ENCODE data around the gene CEACAM6. TPM values are rescaled to one million over a fixed set of nuclear protein-coding genes. Genes with fewer than 3 reads are reported as not detected.

Gene CEACAM6
- total and polyA plus RNA-seq, 10 donors = 0.27 to 14.8 (median 1.0) TPM

- intact Hi-C loops (cut with DNase I; ENCODE audit: low total_unique reads) = no loop called here
- peak overlapping the region in 6 of 8 donors; percentile 75 to 96 (median 89) for H3K27ac ChIP-seq
- no peaks in the 10 kb centered on the region for H3K9me3 ChIP-seq
- H3K27me3 ChIP-seq (replicated peaks in 1 of 7) = peaks cover 0 to 20% (median 0%) of the 10 kb centered on the region in 7 donors
- peaks cover 0 to 8% (median 0%) of the 10 kb centered on the region in 6 donors for H3K36me3 ChIP-seq
- H3K4me3 ChIP-seq = peak overlapping the region in 1 of 8 donors; percentile 55
- 87 to 94% (median 90%) methylated on average over 2 to 3 of the region's 3 CpGs for WGBS, 5 donors
- H3K4me1 ChIP-seq = peaks cover 0 to 75% (median 28%) of the 10 kb centered on the region in 6 donors
- TF ChIP-seq POLR2AphosphoS5 (IDR thresholded peaks at IDR 0.05) = no peak
- no peak for TF ChIP-seq POLR2A (IDR thresholded peaks at IDR 0.05)
- TF ChIP-seq, protein P1, sequence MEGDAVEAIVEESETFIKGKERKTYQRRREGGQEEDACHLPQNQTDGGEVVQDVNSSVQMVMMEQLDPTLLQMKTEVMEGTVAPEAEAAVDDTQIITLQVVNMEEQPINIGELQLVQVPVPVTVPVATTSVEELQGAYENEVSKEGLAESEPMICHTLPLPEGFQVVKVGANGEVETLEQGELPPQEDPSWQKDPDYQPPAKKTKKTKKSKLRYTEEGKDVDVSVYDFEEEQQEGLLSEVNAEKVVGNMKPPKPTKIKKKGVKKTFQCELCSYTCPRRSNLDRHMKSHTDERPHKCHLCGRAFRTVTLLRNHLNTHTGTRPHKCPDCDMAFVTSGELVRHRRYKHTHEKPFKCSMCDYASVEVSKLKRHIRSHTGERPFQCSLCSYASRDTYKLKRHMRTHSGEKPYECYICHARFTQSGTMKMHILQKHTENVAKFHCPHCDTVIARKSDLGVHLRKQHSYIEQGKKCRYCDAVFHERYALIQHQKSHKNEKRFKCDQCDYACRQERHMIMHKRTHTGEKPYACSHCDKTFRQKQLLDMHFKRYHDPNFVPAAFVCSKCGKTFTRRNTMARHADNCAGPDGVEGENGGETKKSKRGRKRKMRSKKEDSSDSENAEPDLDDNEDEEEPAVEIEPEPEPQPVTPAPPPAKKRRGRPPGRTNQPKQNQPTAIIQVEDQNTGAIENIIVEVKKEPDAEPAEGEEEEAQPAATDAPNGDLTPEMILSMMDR (IDR thresholded peaks at IDR 0.05 in 8 of 11, conservative IDR thresholded peaks at IDR 0.05 in 3 of 11) = no peak
- no peak for DNase-seq
Measured at GRCh38 chr19:41807176-41807575, 51.8 kb downstream of the CEACAM6 start.

DNA sequence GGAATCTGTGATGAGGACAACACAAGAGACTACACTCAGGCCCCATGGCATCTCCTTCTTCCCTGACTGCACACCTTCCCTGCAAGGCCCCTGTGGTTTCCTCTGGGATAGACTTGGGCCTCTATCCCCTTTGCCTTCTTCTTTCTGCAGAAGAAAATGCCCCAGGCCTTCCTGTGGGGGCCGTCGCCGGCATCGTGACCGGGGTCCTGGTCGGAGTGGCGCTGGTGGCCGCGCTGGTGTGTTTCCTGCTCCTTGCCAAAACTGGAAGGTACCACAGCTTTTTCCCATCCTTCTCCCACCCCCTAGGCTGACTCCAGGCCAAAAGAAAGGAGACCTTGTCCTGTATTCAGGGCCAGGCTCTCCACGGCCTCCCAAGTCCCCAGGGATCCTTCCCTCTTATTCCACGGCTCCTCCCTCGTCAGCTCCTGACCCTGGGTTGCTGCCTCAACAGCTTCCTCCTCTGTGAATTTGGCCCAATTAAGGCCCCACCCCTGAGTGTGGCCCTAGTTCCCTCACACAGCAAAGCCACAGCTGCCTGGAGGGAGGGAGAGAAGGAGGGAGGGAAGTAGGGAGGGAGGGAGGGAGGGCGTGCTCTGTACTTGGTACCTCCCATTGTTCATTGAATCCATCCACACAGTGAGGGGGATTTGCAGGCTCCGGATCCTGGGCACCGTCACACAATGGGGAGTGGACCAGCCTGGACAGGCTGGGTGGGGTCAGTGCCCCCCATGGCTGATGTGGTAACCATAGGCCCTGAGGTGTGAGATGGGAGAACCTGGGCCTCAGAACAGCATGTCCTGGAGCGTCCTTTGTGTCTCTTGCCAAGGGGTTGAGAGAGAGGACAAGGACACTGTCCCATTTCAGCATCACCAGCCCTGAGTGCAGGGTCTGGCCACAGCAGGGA lies 53.6 kb downstream of the CEACAM6 start:
- Histone ChIP-seq H3K36me3 (peaks cover 0 to 8% (median 0%) of the 10 kb centered on the region in 6 donors), H3K27ac (peak overlapping the region in 7 of 8 donors; percentile 67 to 96 (median 84)), H3K27me3 (replicated peaks in 1 of 7) (peaks cover 0 to 20% (median 0%) of the 10 kb centered on the region in 7 donors), H3K4me3 (peak overlapping the region in 3 of 8 donors; percentile 8 to 55 (median 9)), H3K9me3 (no peaks in the 10 kb centered on the region), H3K4me1 (peaks cover 0 to 63% (median 20%) of the 10 kb centered on the region in 6 donors)
- WGBS, 5 donors = 37 to 60% (median 47%) methylated on average over 14 to 16 of the region's 16 CpGs
- TF ChIP-seq POLR2A (IDR thresholded peaks at IDR 0.05) (no peak), POLR2AphosphoS5 (IDR thresholded peaks at IDR 0.05) (peak in 2 of 3 donors; percentile 35 to 61)
- intact Hi-C loops (cut with DNase I; ENCODE audit: low total_unique reads) = no loop called here
- peak; percentile 87 for DNase-seq

- no peak for TF ChIP-seq POLR2AphosphoS5 (IDR thresholded peaks at IDR 0.05)
- no peak for TF ChIP-seq POLR2A (IDR thresholded peaks at IDR 0.05)
- TF ChIP-seq, protein P1 (IDR thresholded peaks at IDR 0.05 in 8 of 11, conservative IDR thresholded peaks at IDR 0.05 in 3 of 11) = no peak
- H3K36me3 ChIP-seq = peaks cover 0 to 8% (median 0%) of the 10 kb centered on the region in 6 donors
- peaks cover 0 to 49% (median 14%) of the 10 kb centered on the region in 6 donors for H3K4me1 ChIP-seq
- H3K27me3 ChIP-seq (replicated peaks in 1 of 7) = peaks cover 0 to 20% (median 0%) of the 10 kb centered on the region in 7 donors
- DNase-seq = peak; percentile 76
- intact Hi-C loops (cut with DNase I; ENCODE audit: low total_unique reads) = no loop called here
- no peaks in the 10 kb centered on the region for H3K9me3 ChIP-seq
- 48 to 68% (median 59%) methylated on average over 4 of the region's 4 CpGs for WGBS, 5 donors
- H3K27ac ChIP-seq = peak overlapping the region in 7 of 8 donors; percentile 76 to 96 (median 84)
- H3K4me3 ChIP-seq = peak overlapping the region in 1 of 8 donors; percentile 55
Measured at GRCh38 chr19:41810301-41810700, 55.0 kb downstream of the CEACAM6 start.

DNA sequence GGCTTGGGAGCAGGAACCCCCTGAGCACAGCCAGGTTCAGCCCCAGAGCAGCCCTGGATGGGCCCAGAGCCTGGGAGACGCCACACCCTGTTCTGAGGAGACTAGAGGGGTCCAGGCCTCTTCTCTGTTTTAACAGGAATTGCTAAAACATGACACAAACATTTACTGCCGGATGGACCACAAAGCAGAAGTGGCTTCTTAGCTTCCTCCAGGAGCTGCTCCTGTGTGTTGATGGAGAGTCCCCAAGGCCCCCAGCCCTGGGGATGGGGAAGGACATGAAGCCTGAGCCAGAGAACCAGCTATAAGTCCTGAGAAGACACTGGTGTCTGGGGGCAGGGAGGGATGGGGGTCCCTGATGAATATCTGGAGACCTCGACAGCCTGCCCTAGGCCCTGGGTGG lies 55.7 kb downstream of the CEACAM6 start:
- peak overlapping the region in 1 of 8 donors; percentile 55 for H3K4me3 ChIP-seq
- peak overlapping the region in 7 of 8 donors; percentile 76 to 96 (median 84) for H3K27ac ChIP-seq
- 18 to 28% (median 21%) methylated on average over 3 of the region's 3 CpGs for WGBS, 5 donors
- TF ChIP-seq, protein P1 (IDR thresholded peaks at IDR 0.05 in 8 of 11, conservative IDR thresholded peaks at IDR 0.05 in 3 of 11) = no peak
- TF ChIP-seq POLR2A (IDR thresholded peaks at IDR 0.05) (no peak), POLR2AphosphoS5 (IDR thresholded peaks at IDR 0.05) (peak in 2 of 3 donors; percentile 34 to 41)
- no peaks in the 10 kb centered on the region for H3K9me3 ChIP-seq
- peaks cover 0 to 20% (median 0%) of the 10 kb centered on the region in 7 donors for H3K27me3 ChIP-seq (replicated peaks in 1 of 7)
- peaks cover 0 to 49% (median 14%) of the 10 kb centered on the region in 6 donors for H3K4me1 ChIP-seq
- peaks cover 0 to 8% (median 0%) of the 10 kb centered on the region in 6 donors for H3K36me3 ChIP-seq
- peak; percentile 86 for DNase-seq
- intact Hi-C loops (cut with DNase I; ENCODE audit: low total_unique reads) = no loop called here

All from spleen (tissue), 11 donors.